Measurements from ENCODE around the gene RHOV.

The RHOV gene

GRCh38 chr15:40911141-40911540 lies 37.1 kb upstream of the RHOV start:
- Histone ChIP-seq H3K4me3 (ENCODE audit: control insufficient read depth in 1 of 7, extremely low read depth in 1 of 7, insufficient read depth in 4 of 7, low read depth in 2 of 7, low read length in 6 of 7) (no peak overlapping the region), H3K27ac (ENCODE audit: insufficient read depth in 1 of 2, low read depth in 1 of 2, low read length in 2 of 2, poor library complexity in 1 of 2, severe bottlenecking in 2 of 2) (no peak overlapping the region), H3K9me3 (ENCODE audit: control extremely low read depth in 1 of 5, control insufficient read depth in 4 of 5, insufficient read depth in 2 of 5, low read depth in 1 of 5, low read length in 4 of 5) (no peaks in the 10 kb centered on the region), H3K36me3 (ENCODE audit: control insufficient read depth in 4 of 4, insufficient read depth in 4 of 4, low read length in 3 of 4) (no peaks in the 10 kb centered on the region), H3K4me1 (ENCODE audit: control extremely low read depth in 1 of 4, control insufficient read depth in 4 of 4, insufficient read depth in 4 of 4, low read length in 3 of 4) (peaks cover 2 to 35% (median 25%) of the 10 kb centered on the region in 4 experiments), H3K27me3 (replicated peaks in 2 of 5; ENCODE audit: control insufficient read depth in 4 of 5, insufficient read depth in 5 of 5, low read length in 4 of 5) (no peaks in the 10 kb centered on the region)
- ChIA-PET POLR2A (no interaction called here), CTCF (interaction anchor here (1.0 to 20.1 kb wide), 6 partner anchors 13 to 274 kb away, joined by 3 to 491 read pairs (median 6); partner anchors contain the start of gene DLL4)
- 68% methylated on average over 7 of the region's 7 CpGs for WGBS (ENCODE audit: insufficient coverage)
- DNase-seq = no peak

DNA sequence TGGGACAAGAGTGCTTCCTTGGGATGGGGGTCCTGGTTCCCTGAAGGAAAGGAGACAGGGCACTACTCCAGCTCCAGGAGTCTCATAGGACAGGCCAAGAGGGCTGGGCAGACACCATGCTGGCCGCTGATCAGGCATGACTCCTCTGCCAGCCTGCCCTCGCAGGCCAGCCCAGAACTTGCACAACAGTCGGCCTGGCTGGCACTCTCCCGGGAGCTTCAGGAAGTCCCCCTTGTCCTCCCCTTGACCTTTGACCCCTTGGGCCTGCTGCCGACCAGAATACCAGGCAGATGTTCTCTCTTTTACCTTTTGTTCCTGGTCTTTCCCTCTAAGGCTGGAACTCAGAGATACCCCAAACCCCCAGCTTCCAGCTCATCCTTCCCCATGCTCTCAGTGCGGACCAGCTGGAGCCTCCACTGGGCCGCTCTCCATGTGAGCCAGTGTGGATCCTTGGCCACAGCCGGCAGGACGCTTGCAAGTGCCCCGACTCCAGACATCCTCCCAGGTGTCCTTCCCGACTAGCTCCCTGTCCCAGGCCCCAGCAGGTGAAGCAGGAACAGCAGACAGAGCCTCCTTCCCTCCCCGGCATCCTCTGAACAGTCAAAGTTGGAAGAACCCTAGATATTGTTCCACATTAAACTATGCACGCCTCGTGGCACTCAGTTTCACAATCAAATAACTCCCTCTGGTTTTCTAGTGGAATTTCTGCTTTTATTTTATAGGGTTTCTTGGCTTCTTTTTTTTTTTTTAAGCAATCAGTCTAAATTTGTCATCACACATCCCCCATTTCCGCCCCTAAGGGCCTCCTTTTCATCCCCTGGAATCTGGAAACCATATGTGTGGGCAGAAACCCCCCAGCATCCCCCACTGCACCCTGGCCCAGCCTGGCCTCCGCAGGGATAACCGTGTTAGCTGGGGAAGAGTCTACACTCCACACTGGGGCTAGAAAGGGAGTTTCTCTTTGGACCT lies 35.9 kb upstream of the RHOV start:
- Histone ChIP-seq H3K36me3 (ENCODE audit: control insufficient read depth in 4 of 4, insufficient read depth in 4 of 4, low read length in 3 of 4) (peaks cover 0 to 8% (median under 1%) of the 10 kb centered on the region in 4 experiments), H3K4me1 (ENCODE audit: control extremely low read depth in 1 of 4, control insufficient read depth in 4 of 4, insufficient read depth in 4 of 4, low read length in 3 of 4) (peaks cover 2 to 43% (median 32%) of the 10 kb centered on the region in 4 experiments), H3K4me3 (ENCODE audit: control insufficient read depth in 1 of 7, extremely low read depth in 1 of 7, insufficient read depth in 4 of 7, low read depth in 2 of 7, low read length in 6 of 7) (no peak overlapping the region), H3K27ac (ENCODE audit: insufficient read depth in 1 of 2, low read depth in 1 of 2, low read length in 2 of 2, poor library complexity in 1 of 2, severe bottlenecking in 2 of 2) (no peak overlapping the region), H3K9me3 (ENCODE audit: control extremely low read depth in 1 of 5, control insufficient read depth in 4 of 5, insufficient read depth in 2 of 5, low read depth in 1 of 5, low read length in 4 of 5) (no peaks in the 10 kb centered on the region), H3K27me3 (replicated peaks in 2 of 5; ENCODE audit: control insufficient read depth in 4 of 5, insufficient read depth in 5 of 5, low read length in 4 of 5) (no peaks in the 10 kb centered on the region)
- 83% methylated on average over 15 of the region's 17 CpGs for WGBS (ENCODE audit: insufficient coverage)
- CTCF ChIA-PET = interaction anchor here (0.7 to 20.1 kb wide), 9 partner anchors 11 to 276 kb away, joined by 3 to 491 read pairs (median 4); partner anchors contain the start of gene DLL4
- DNase-seq = no peak
- POLR2A ChIA-PET = interaction anchor here (0.5 kb wide), 1 partner anchor 180 kb away, joined by 8 read pairs; no protein-coding TSS in a partner anchor

GRCh38 chr15:40908095-40908494 lies 34.1 kb upstream of the RHOV start:
- 100% methylated on average over 4 of the region's 7 CpGs for WGBS (ENCODE audit: insufficient coverage)
- H3K27me3 ChIP-seq (replicated peaks in 2 of 5; ENCODE audit: control insufficient read depth in 4 of 5, insufficient read depth in 5 of 5, low read length in 4 of 5) = no peaks in the 10 kb centered on the region
- H3K4me3 ChIP-seq (ENCODE audit: control insufficient read depth in 1 of 7, extremely low read depth in 1 of 7, insufficient read depth in 4 of 7, low read depth in 2 of 7, low read length in 6 of 7) = no peak overlapping the region
- no peak overlapping the region for H3K27ac ChIP-seq (ENCODE audit: insufficient read depth in 1 of 2, low read depth in 1 of 2, low read length in 2 of 2, poor library complexity in 1 of 2, severe bottlenecking in 2 of 2)
- ChIA-PET POLR2A (interaction anchor here (1.0 kb wide), 1 partner anchor 12 kb away, joined by 4 read pairs; no protein-coding TSS in a partner anchor), CTCF (interaction anchor here (1.4 to 20.1 kb wide), 10 partner anchors 9 to 277 kb away, joined by 3 to 491 read pairs (median 17); partner anchors contain the start of genes CHAC1 and DLL4)
- peaks cover 0 to 22% (median 12%) of the 10 kb centered on the region in 4 experiments for H3K36me3 ChIP-seq (ENCODE audit: control insufficient read depth in 4 of 4, insufficient read depth in 4 of 4, low read length in 3 of 4)
- no peak for DNase-seq
- H3K4me1 ChIP-seq (ENCODE audit: control extremely low read depth in 1 of 4, control insufficient read depth in 4 of 4, insufficient read depth in 4 of 4, low read length in 3 of 4) = peaks cover 6 to 56% (median 40%) of the 10 kb centered on the region in 4 experiments
- no peaks in the 10 kb centered on the region for H3K9me3 ChIP-seq (ENCODE audit: control extremely low read depth in 1 of 5, control insufficient read depth in 4 of 5, insufficient read depth in 2 of 5, low read depth in 1 of 5, low read length in 4 of 5)

DNA sequence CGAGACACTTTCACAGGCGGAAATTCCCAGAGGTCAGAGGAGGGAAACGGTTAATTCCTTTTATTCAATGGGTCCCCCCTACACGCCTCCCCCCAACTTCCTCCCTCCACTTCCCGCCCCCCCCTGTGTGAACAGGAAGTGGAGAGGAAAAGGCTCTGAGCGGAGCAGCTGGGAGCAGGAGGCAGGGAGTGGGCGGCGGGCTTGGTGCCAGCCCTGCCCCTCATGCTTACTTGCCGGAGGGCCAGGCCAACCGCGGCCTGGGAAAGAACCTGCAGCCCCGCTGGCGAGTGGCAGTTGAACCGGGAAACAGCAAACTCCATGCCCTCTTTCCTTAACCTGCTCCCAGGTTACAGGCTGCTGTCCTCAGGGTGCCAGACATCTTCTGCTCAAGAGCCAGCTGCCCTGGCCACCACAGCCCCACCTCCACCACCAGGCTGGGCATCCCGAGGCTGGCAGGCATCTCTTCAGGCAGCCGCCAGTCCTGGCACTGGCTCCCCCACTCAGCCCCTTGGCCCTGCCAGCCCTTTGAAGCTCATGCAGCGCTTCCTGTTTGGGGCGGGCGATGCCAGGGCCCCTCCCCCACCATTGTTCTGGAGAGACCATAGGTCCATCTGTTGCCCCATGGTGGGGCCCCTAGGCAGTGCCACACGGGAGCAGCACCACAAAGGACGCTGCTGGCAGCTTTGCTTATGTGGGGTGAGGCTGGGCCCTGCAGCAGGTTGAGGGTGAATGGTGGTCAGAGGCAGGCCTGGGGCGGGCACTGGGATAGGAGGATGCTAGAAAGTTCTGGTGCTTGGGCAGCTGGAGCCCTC lies 33.2 kb upstream of the RHOV start:
- Histone ChIP-seq H3K27me3 (replicated peaks in 2 of 5; ENCODE audit: control insufficient read depth in 4 of 5, insufficient read depth in 5 of 5, low read length in 4 of 5) (no peaks in the 10 kb centered on the region), H3K4me1 (ENCODE audit: control extremely low read depth in 1 of 4, control insufficient read depth in 4 of 4, insufficient read depth in 4 of 4, low read length in 3 of 4) (peaks cover 6 to 65% (median 48%) of the 10 kb centered on the region in 4 experiments), H3K36me3 (ENCODE audit: control insufficient read depth in 4 of 4, insufficient read depth in 4 of 4, low read length in 3 of 4) (peaks cover 0 to 29% (median 19%) of the 10 kb centered on the region in 4 experiments), H3K27ac (ENCODE audit: insufficient read depth in 1 of 2, low read depth in 1 of 2, low read length in 2 of 2, poor library complexity in 1 of 2, severe bottlenecking in 2 of 2) (peak overlapping the region; percentile 7 to 46), H3K9me3 (ENCODE audit: control extremely low read depth in 1 of 5, control insufficient read depth in 4 of 5, insufficient read depth in 2 of 5, low read depth in 1 of 5, low read length in 4 of 5) (no peaks in the 10 kb centered on the region), H3K4me3 (ENCODE audit: control insufficient read depth in 1 of 7, extremely low read depth in 1 of 7, insufficient read depth in 4 of 7, low read depth in 2 of 7, low read length in 6 of 7) (peak overlapping the region; percentile 32 to 87 (median 73))
- 6% methylated on average over 13 of the region's 22 CpGs for WGBS (ENCODE audit: insufficient coverage)
- peak in 2 of 3 donors; percentile 82 to 86 for DNase-seq
- ChIA-PET CTCF (interaction anchor here (1.2 to 20.1 kb wide), 17 partner anchors 9 to 278 kb away, joined by 3 to 491 read pairs (median 10); partner anchors contain the start of genes CHAC1 and DLL4), POLR2A (interaction anchor here (1.4 kb wide), 1 partner anchor 114 kb away, joined by 3 read pairs; no protein-coding TSS in a partner anchor)

GRCh38 chr15:40906091-40906990 lies 32.3 kb upstream of the RHOV start:
- Histone ChIP-seq H3K9me3 (ENCODE audit: control extremely low read depth in 1 of 5, control insufficient read depth in 4 of 5, insufficient read depth in 2 of 5, low read depth in 1 of 5, low read length in 4 of 5) (no peaks in the 10 kb centered on the region), H3K36me3 (ENCODE audit: control insufficient read depth in 4 of 4, insufficient read depth in 4 of 4, low read length in 3 of 4) (peaks cover 0 to 29% (median 19%) of the 10 kb centered on the region in 4 experiments), H3K4me3 (ENCODE audit: control insufficient read depth in 1 of 7, extremely low read depth in 1 of 7, insufficient read depth in 4 of 7, low read depth in 2 of 7, low read length in 6 of 7) (peak overlapping the region; percentile 30 to 87 (median 73)), H3K4me1 (ENCODE audit: control extremely low read depth in 1 of 4, control insufficient read depth in 4 of 4, insufficient read depth in 4 of 4, low read length in 3 of 4) (peaks cover 6 to 65% (median 49%) of the 10 kb centered on the region in 4 experiments), H3K27ac (ENCODE audit: insufficient read depth in 1 of 2, low read depth in 1 of 2, low read length in 2 of 2, poor library complexity in 1 of 2, severe bottlenecking in 2 of 2) (peak overlapping the region; percentile 7 to 73), H3K27me3 (replicated peaks in 2 of 5; ENCODE audit: control insufficient read depth in 4 of 5, insufficient read depth in 5 of 5, low read length in 4 of 5) (no peaks in the 10 kb centered on the region)
- 5% methylated on average over 19 of the region's 36 CpGs for WGBS (ENCODE audit: insufficient coverage)
- DNase-seq = peak; percentile 82 to 93 (median 91)
- ChIA-PET POLR2A (interaction anchor here (0.5 to 1.4 kb wide), 2 partner anchors 22 to 115 kb away, joined by 3 to 4 read pairs; no protein-coding TSS in a partner anchor), CTCF (interaction anchor here (0.8 to 20.1 kb wide), 24 partner anchors 10 to 327 kb away, joined by 3 to 491 read pairs (median 4); partner anchors contain the start of genes CHAC1, DLL4 and VPS18)

All from common myeloid progenitor, CD34-positive (primary cell).